Body of pancreas (tissue), 4 donors: ENCODE results near the gene WNK2.

Experiments
- CTCF ChIP-seq, 7 experiments: fragments of 450-650 bp in 4 of 7; fragments of 200-600 bp in 3 of 7; sonication (generic) in 3 of 7; IDR thresholded peaks; one replicate each; pipeline ENCODE4 v1.5.1; 2016 to 2019; ENCODE audit warnings: antibody characterized with exemption in 7 of 7
- POLR2A ChIP-seq, 3 donors: fragments of 450-650 bp; IDR thresholded peaks; one replicate each; pipeline ENCODE4 v1.6.1; 2016; ENCODE audit warnings: antibody characterized with exemption in 3 of 3, mild to moderate bottlenecking in 2 of 3

DNA sequence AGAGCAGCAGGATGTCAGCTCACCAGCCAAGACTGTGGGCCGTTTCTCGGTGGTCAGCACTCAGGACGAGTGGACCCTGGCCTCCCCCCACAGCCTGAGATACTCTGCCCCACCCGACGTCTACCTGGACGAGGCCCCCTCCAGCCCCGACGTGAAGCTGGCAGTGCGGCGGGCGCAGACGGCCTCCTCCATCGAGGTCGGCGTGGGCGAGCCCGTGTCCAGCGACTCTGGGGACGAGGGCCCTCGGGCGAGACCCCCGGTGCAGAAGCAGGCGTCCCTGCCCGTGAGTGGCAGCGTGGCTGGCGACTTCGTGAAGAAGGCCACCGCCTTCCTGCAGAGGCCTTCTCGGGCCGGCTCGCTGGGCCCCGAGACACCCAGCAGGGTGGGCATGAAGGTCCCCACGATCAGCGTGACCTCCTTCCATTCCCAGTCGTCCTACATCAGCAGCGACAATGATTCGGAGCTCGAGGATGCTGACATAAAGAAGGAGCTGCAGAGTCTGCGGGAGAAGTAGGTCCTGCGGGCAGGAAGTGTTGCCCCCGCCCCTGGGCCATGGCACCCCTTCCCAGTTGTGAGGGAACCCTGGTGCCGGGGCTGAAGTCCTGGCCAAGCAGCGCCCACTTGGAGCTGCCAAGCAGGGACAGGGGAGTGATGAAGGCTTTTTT, 108.9 kb downstream of the WNK2 start:
- TF ChIP-seq CTCF (IDR thresholded peaks at IDR 0.05), result no peak
- TF ChIP-seq POLR2A (IDR thresholded peaks at IDR 0.05), result no peak
